OCI-LY7 (cell line): ENCODE measurements around the gene MUC5B. TPM values are rescaled to one million over a fixed set of nuclear protein-coding genes. Genes with fewer than 3 reads are reported as not detected.

Experiments
- BruUV-seq: library from RNA; stranded (reverse); fragments of 400-500 nt; replicated peaks from 2 replicates; lab custom pipeline; 2021; lab: Mats Ljungman, UMichigan
- CTCF ChIA-PET: fragments of 300-600 bp; sonication (Branson Sonifier 250); formaldehyde crosslinking; loops from one replicate; lab custom pipeline; 2022; ENCODE audit warnings: antibody characterized with exemption; ENCODE audit not compliant: unreplicated experiment; lab: Charles Lee
- POLR2A ChIA-PET: fragments of 300-600 bp; sonication (Branson Sonifier 250); formaldehyde crosslinking; loops from one replicate; lab custom pipeline; 2022; ENCODE audit warnings: antibody characterized with exemption; lab: Charles Lee
- DNase-seq: peaks from one replicate; pipeline ENCODE4 v3.0.0-alpha.2; 2015; ENCODE audit warnings: low spot score
- H2AFZ ChIP-seq: fragments of 200-600 bp; sonication (generic), shearing (Covaris generic); 2 replicates; pipeline ENCODE4 v1.6.1; 2014; ENCODE audit warnings: mild to moderate bottlenecking, antibody characterized with exemption, low read length, moderate library complexity
- H3K27ac ChIP-seq: fragments of 200-600 bp; sonication (generic); 2 replicates; pipeline ENCODE4 v1.5.1; 2014; ENCODE audit warnings: mixed run types, low read depth, mild to moderate bottlenecking, moderate library complexity, low read length, inconsistent platforms; ENCODE audit not compliant: poor library complexity, severe bottlenecking
- H3K36me3 ChIP-seq: fragments of 200-600 bp; sonication (generic); 2 replicates; pipeline ENCODE4 v1.6.1; 2014; ENCODE audit warnings: mild to moderate bottlenecking, antibody characterized with exemption, low read length, moderate library complexity, mixed read lengths; ENCODE audit not compliant: insufficient read depth
- H3K4me1 ChIP-seq: fragments of 200-600 bp; sonication (generic); 2 replicates; pipeline ENCODE4 v1.5.1; 2014; ENCODE audit warnings: mild to moderate bottlenecking, low read length; ENCODE audit not compliant: insufficient read depth, poor library complexity, severe bottlenecking
- H3K4me2 ChIP-seq: fragments of 200-600 bp; sonication (generic); 2 replicates; pipeline ENCODE4 v1.6.1; 2014; ENCODE audit warnings: mild to moderate bottlenecking, low read length
- H3K4me3 ChIP-seq: fragments of 200-600 bp; sonication (generic); 2 replicates; pipeline ENCODE4 v1.5.1; 2014; ENCODE audit warnings: mild to moderate bottlenecking, low read depth, low read length; ENCODE audit not compliant: poor library complexity, severe bottlenecking
- H3K79me2 ChIP-seq: fragments of 200-600 bp; sonication (generic); 2 replicates; pipeline ENCODE4 v1.6.1; 2016; ENCODE audit warnings: low read depth, mild to moderate bottlenecking, low read length, moderate library complexity, mixed read lengths; ENCODE audit not compliant: insufficient read depth
- H3K9me2 ChIP-seq: fragments of 200-600 bp; sonication (generic); 2 replicates; pipeline ENCODE4 v1.6.1; 2016; ENCODE audit warnings: mild to moderate bottlenecking, low read length, mixed read lengths; ENCODE audit not compliant: insufficient read depth
- H3K9me3 ChIP-seq: fragments of 200-600 bp; sonication (generic); 2 replicates; pipeline ENCODE4 v1.6.1; 2014; ENCODE audit warnings: mild to moderate bottlenecking, mixed run types, low read length, mixed read lengths
- H4K20me1 ChIP-seq: fragments of 200-600 bp; sonication (generic); 2 replicates; pipeline ENCODE4 v1.6.1; 2014; ENCODE audit warnings: mild to moderate bottlenecking, antibody characterized with exemption, low read length, moderate library complexity, mixed read lengths; ENCODE audit not compliant: insufficient read depth
- CTCF ChIP-seq: fragments of 200-600 bp; sonication (generic); conservative IDR thresholded peaks from 2 replicates; pipeline ENCODE4 v1.5.1; 2014; ENCODE audit warnings: mild to moderate bottlenecking, antibody characterized with exemption, low read length, moderate library complexity, mixed read lengths
- EZH2phosphoT487 ChIP-seq: fragments of 200-600 bp; sonication (generic); IDR thresholded peaks from 2 replicates; pipeline ENCODE4 v1.6.1; 2018; ENCODE audit warnings: low read depth, borderline replicate concordance, mild to moderate bottlenecking, mixed run types, antibody characterized with exemption, low read length, moderate library complexity, mixed read lengths
- intact Hi-C: fragments of 100-400 bp; cut with micrococcal nuclease; formaldehyde crosslinking; loops from one replicate; pipeline ENCODE4 v1.10.0; 2022; ENCODE audit not compliant: unreplicated experiment
- total RNA-seq, 2 experiments: library from RNA; depleted of rRNA in 1 of 2; stranded (reverse); fragments of >200 nt in 1 of 2; shearing (Covaris generic) in 1 of 2; gene quantifications; 2 replicates each; pipeline ENCODE4 v1.2.3, GENCODE V29; 2014 to 2022

MUC5B gene
- total RNA-seq, 2 experiments from 2014 or later, result under 0.01 TPM; not detected in 1

- H3K27ac ChIP-seq, result no peak overlapping the region
- intact Hi-C loops, result no loop called here
- no TSS peak for BruUV-seq
Observed at GRCh38 chr11:1239596-1240205, 16.8 kb downstream of the MUC5B start.

GRCh38 chr11:1240771-1241170, 17.9 kb downstream of the MUC5B start:
- intact Hi-C loops, result no loop called here
- no peak for TF ChIP-seq CTCF
- H3K9me2 ChIP-seq, result no peaks in the 10 kb centered on the region
- no TSS peak for BruUV-seq
- no peaks in the 10 kb centered on the region for H3K79me2 ChIP-seq
- H4K20me1 ChIP-seq, result no peaks in the 10 kb centered on the region
- H3K4me2 ChIP-seq, result no peak overlapping the region
- H2AFZ ChIP-seq, result no peak overlapping the region
- H3K4me3 ChIP-seq, result no peak overlapping the region
- DNase-seq, result no peak
- no peaks in the 10 kb centered on the region for H3K36me3 ChIP-seq
- H3K9me3 ChIP-seq, result no peaks in the 10 kb centered on the region
- H3K27ac ChIP-seq, result no peak overlapping the region
- ChIA-PET CTCF (interaction anchor here (0.6 kb wide), 1 partner anchor 253 kb away, joined by 3 read pairs; no protein-coding TSS in a partner anchor), POLR2A (no interaction called here)
- H3K4me1 ChIP-seq, result no peaks in the 10 kb centered on the region

More at GRCh38 chr11:1239596-1240205, 16.8 kb downstream of the MUC5B start:
- Histone ChIP-seq H3K9me3 (no peaks in the 10 kb centered on the region), H3K36me3 (no peaks in the 10 kb centered on the region), H3K4me3 (no peak overlapping the region), H3K9me2 (no peaks in the 10 kb centered on the region), H3K4me2 (no peak overlapping the region), H2AFZ (no peak overlapping the region), H4K20me1 (no peaks in the 10 kb centered on the region), H3K4me1 (no peaks in the 10 kb centered on the region), H3K79me2 (no peaks in the 10 kb centered on the region)
- POLR2A ChIA-PET, result no interaction called here
- TF ChIP-seq EZH2phosphoT487 (no peak), CTCF (no peak)
- no peak for DNase-seq
- CTCF ChIA-PET, result interaction anchor here (0.6 kb wide), 1 partner anchor 218 kb away, joined by 3 read pairs; no protein-coding TSS in a partner anchor

- Histone ChIP-seq H3K9me3 (no peaks in the 10 kb centered on the region), H3K36me3 (no peaks in the 10 kb centered on the region), H2AFZ (no peak overlapping the region), H4K20me1 (no peaks in the 10 kb centered on the region), H3K4me2 (no peak overlapping the region), H3K4me3 (no peak overlapping the region), H3K4me1 (no peaks in the 10 kb centered on the region), H3K27ac (no peak overlapping the region), H3K79me2 (no peaks in the 10 kb centered on the region), H3K9me2 (no peaks in the 10 kb centered on the region)
- TF ChIP-seq EZH2phosphoT487 (no peak), CTCF (no peak)
- no TSS peak for BruUV-seq
- ChIA-PET POLR2A (no interaction called here), CTCF (no interaction called here)
- intact Hi-C loops, result no loop called here
- DNase-seq, result no peak
Observed at GRCh38 chr11:1241706-1242105, 18.8 kb downstream of the MUC5B start.
